Mesothelial cell of epicardium (in vitro differentiated cells): ENCODE measurements around the gene MPV17L2. TPM values are rescaled to one million over a fixed set of nuclear protein-coding genes. Genes with fewer than 3 reads are reported as not detected.

Source experiments
- DNase-seq, 2 experiments: peaks; one replicate each; pipeline ENCODE4 v3.0.0; 2021; ENCODE audit warnings: low spot score in 2 of 2; ENCODE audit not compliant: unreplicated experiment in 2 of 2
- H3K27ac Mint-ChIP-seq: 2 replicates; pipeline ENCODE4 v1.8.0; 2021; ENCODE audit warnings: mixed read lengths
- H3K27me3 Mint-ChIP-seq: 2 replicates; pipeline ENCODE4 v1.8.0; 2021; ENCODE audit warnings: low read depth, mixed read lengths
- H3K36me3 Mint-ChIP-seq: 2 replicates; pipeline ENCODE4 v1.8.0; 2021; ENCODE audit warnings: mixed read lengths
- H3K4me1 Mint-ChIP-seq: 2 replicates; pipeline ENCODE4 v1.8.0; 2021; ENCODE audit warnings: mixed read lengths
- H3K4me3 Mint-ChIP-seq: 2 replicates; pipeline ENCODE4 v1.8.0; 2021; ENCODE audit warnings: mild to moderate bottlenecking, moderate library complexity, mixed read lengths
- H3K9me3 Mint-ChIP-seq: 2 replicates; pipeline ENCODE4 v1.8.0; 2021; ENCODE audit warnings: mixed read lengths
- total RNA-seq: library from RNA; stranded (reverse); gene quantifications from 3 replicates; pipeline ENCODE4 v1.2.1, GENCODE V29; 2021
- TF ChIP-seq, protein P1 (sequence below): fragments of 200-600 bp; sonication (generic); IDR thresholded peaks from one replicate; pipeline ENCODE4 v1.5.0; 2021; ENCODE audit warnings: antibody characterized with exemption; ENCODE audit not compliant: unreplicated experiment

Gene MPV17L2
- total RNA-seq, 1 donor from 2014 or later: 8.2 TPM

DNA sequence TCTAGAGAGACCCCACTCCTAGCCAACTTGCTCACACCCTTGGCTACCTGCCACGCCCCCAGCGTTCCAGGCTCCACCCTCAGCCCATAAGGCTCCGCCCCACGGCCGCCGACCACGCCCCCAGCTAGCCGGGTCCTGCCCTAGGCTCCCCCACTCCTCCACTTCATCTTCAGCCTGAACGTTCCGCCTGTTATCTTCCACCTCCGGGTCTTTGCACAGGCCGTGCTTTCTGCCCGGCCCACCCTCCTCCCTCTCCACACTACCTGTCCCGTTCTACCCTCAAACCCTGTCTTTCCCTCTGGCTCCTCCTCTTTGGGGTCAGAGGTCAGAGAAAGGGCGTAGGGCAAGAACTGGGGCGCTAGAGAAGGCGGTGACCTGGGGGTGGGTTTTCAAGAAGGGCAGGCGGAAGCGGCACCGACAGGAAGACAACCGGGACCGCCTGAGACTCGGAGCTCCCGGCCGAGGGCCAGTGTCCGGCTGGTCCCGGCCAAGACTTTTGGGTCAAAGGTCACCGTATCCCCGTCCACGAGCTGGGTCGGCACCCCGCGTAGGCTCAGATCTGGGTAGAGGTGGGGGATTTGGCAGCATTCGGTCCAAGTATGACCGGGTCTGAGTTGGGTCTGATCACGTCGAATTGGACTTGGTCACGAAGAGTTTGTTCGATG lies 31.0 kb downstream of the MPV17L2 start:
- peak in 1 of 2 experiments; percentile 59 for DNase-seq
- Mint-ChIP-seq H3K36me3 (no peaks in the 10 kb centered on the region), H3K4me3 (peak overlapping the region; percentile 81), H3K4me1 (peaks cover 19% of the 10 kb centered on the region), H3K9me3 (no peaks in the 10 kb centered on the region), H3K27me3 (peaks cover 56% of the 10 kb centered on the region), H3K27ac (peak overlapping the region; percentile 68)
- TF ChIP-seq, protein P1, sequence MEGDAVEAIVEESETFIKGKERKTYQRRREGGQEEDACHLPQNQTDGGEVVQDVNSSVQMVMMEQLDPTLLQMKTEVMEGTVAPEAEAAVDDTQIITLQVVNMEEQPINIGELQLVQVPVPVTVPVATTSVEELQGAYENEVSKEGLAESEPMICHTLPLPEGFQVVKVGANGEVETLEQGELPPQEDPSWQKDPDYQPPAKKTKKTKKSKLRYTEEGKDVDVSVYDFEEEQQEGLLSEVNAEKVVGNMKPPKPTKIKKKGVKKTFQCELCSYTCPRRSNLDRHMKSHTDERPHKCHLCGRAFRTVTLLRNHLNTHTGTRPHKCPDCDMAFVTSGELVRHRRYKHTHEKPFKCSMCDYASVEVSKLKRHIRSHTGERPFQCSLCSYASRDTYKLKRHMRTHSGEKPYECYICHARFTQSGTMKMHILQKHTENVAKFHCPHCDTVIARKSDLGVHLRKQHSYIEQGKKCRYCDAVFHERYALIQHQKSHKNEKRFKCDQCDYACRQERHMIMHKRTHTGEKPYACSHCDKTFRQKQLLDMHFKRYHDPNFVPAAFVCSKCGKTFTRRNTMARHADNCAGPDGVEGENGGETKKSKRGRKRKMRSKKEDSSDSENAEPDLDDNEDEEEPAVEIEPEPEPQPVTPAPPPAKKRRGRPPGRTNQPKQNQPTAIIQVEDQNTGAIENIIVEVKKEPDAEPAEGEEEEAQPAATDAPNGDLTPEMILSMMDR: no peak

DNA sequence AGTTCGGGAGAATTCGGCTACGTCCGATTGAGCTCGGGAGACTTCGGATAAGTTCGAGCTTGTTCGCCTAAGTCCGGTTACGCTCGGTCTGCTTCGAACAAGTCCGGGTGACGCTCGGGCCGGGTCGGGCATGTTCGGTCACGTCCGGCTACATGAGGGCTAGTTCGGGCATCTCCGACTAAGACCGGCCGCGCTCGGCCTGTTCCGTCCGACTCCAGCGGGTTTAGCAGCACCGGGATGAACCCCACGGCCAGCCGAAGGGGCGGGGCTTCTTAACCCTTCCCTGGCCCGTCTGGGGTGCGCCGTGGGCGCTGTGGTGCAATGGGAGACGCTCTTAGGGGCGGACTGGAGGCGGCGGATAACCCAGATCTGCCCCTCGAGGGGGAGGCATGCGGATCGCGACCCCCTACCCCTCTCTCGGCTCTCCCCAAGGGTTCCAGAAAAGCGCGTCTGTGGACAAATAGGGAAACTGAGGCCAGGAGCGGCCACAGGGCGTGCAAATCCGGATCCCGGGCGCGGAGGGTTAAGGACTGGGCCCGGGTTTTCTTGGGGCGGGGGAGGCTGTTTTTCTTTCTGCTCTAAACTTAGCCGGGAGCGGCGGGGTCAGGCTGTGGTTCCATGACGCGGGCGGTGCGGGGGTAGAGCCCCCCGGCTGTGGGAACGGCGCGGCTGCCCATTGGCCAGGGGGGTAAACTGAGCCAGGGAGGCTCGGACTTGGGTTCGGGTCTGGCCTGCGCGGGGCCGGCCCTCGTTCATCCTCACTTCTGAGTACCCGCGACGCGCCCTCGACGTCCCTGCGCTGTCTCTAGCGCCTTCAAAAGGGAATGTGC lies 31.7 kb downstream of the MPV17L2 start:
- Mint-ChIP-seq H3K27ac (peak overlapping the region; percentile 87), H3K4me1 (peaks cover 19% of the 10 kb centered on the region), H3K27me3 (peaks cover 59% of the 10 kb centered on the region), H3K9me3 (no peaks in the 10 kb centered on the region), H3K4me3 (peak overlapping the region; percentile 81), H3K36me3 (no peaks in the 10 kb centered on the region)
- TF ChIP-seq, protein P1: no peak
- peak; percentile 93 to 97 for DNase-seq

DNA sequence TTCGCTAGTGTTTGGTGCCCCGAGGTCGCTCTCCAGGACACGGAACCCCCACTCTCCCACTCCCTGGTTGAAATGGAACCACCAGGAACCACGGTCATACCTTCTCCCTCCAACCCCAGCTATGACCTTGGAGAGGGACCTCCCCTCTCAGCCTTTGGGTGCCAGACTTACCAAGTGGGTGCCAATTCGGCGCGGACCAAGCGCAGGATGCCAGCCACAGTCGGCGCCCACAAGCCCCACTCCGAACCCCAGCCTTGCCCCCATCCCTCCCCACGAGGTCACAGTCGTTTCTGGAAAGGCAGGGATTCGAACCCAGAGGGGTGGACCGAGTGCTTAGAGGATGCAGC lies 32.3 kb downstream of the MPV17L2 start:
- no peak overlapping the region for H3K27ac Mint-ChIP-seq
- peak overlapping the region; percentile 81 for H3K4me3 Mint-ChIP-seq
- H3K4me1 Mint-ChIP-seq: peaks cover 19% of the 10 kb centered on the region
- peaks cover 57% of the 10 kb centered on the region for H3K27me3 Mint-ChIP-seq
- DNase-seq: no peak
- H3K36me3 Mint-ChIP-seq: no peaks in the 10 kb centered on the region
- H3K9me3 Mint-ChIP-seq: no peaks in the 10 kb centered on the region
- TF ChIP-seq, protein P1: no peak

DNA sequence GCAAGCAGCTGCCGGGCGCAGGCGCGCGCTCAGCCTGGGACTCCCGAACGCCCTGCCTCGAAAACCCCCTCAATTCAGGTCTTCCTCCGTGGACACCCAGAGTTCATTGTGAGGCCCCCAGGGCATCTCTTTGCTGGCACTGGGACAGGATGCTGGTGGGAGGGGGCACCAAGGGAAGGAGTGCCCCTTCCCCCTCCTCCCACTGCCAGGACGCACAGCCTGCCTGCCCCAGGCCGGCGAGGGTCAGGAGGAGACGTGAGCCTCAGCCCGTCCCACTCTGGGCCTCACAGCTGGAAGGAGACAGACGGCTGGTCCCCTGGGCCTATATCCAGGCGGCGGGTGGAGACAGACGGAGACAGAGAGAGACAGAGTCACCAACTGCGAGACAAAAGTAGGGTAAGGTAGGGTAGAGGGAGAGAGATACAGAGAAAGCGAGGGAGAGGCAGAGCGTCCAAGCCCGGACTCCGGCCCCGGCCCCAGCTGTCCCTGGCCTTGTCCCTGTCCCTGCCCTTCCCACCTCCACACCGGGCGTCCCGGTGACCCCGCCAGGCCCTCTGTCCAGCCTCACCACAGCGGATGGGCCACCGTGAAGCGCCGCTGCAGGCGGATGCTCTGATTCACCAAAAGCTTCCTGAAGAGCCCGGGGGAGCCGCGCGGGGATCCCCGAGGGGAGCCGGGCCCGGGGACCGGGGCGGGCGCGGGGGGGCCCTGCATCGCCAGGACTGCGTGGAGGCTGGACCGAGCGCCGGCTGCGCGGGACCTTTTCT lies 32.9 kb downstream of the MPV17L2 start, which contains the start of gene PDE4C:
Gene PDE4C (minus strand): TSS at position 737 of the 767 bp plus-strand sequence. CDS start 23 bp downstream, at position 714.
- Mint-ChIP-seq H3K4me1 (peaks cover 16% of the 10 kb centered on the region), H3K4me3 (peak within 1 kb of the TSS; percentile 81), H3K27ac (no peak within 1 kb of the TSS), H3K36me3 (no peaks in the 10 kb centered on the region), H3K27me3 (peaks cover 58% of the 10 kb centered on the region), H3K9me3 (no peaks in the 10 kb centered on the region)
- TF ChIP-seq, protein P1: no peak
- DNase-seq: no peak

DNA sequence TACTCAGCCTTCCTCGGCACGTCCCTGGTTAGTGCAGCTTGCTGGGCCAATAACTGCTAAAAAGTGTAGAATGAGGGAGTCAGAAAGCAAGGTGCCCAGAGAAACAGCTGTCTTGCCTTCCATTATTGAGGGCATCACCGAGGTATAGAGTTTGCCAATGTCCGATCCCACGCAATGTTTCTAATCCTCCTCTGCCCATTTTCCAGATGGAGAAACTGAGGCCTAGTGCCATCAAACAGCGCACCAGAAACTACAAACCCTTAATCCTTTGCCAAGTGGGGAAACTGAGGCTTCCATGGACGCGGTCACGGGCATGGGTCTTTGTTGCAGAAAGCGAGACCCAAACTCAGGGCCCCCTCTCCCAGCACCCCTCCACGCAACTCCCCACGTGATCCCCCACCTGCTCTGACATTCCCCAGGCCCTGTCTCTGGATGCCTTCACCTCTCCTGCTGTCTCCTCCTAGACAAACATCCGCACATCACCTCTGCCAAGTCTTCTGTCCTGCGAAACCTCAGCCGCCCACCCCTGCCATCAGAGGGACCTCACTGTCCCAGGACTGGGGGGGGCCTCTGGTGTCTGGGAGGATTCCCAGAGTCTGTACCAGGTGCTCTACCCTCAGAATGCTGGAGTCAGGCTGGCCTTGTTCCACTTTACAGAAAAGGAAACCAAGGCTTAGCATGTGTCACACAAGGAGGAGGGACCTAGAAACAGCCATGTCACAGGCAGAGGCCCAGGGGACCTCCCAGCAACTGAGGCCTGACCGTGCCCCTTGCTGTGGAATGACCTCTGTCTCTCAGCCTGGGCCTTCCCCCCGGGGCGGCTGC lies 34.1 kb downstream of the MPV17L2 start:
- Mint-ChIP-seq H3K4me3 (no peak overlapping the region), H3K27me3 (peaks cover 59% of the 10 kb centered on the region), H3K9me3 (no peaks in the 10 kb centered on the region), H3K36me3 (no peaks in the 10 kb centered on the region), H3K4me1 (peaks cover 17% of the 10 kb centered on the region), H3K27ac (no peak overlapping the region)
- TF ChIP-seq, protein P1: no peak
- DNase-seq: no peak
